A673 (cell line): ENCODE data around the gene KLHDC3.

Experiments used
- EZH2 ChIP-seq: fragments of 200-600 bp; sonication (generic); IDR thresholded peaks from 2 replicates; pipeline ENCODE4 v1.6.1; 2017; ENCODE audit warnings: borderline replicate concordance, low read depth, mild to moderate bottlenecking, mixed read lengths, antibody characterized with exemption, low read length; ENCODE audit not compliant: poor library complexity, severe bottlenecking
- TF ChIP-seq, protein P1 (sequence below): fragments of 300-800, 200-600 bp; sonication (generic); conservative IDR thresholded peaks from 2 replicates; pipeline ENCODE4 v1.5.1; 2017; ENCODE audit warnings: low read depth, mild to moderate bottlenecking, antibody characterized with exemption, low read length, moderate library complexity, mixed read lengths

GRCh38 chr6:43020847-43021246 lies 6.8 kb downstream of the KLHDC3 start:
- no peak for TF ChIP-seq EZH2
- TF ChIP-seq, protein P1, sequence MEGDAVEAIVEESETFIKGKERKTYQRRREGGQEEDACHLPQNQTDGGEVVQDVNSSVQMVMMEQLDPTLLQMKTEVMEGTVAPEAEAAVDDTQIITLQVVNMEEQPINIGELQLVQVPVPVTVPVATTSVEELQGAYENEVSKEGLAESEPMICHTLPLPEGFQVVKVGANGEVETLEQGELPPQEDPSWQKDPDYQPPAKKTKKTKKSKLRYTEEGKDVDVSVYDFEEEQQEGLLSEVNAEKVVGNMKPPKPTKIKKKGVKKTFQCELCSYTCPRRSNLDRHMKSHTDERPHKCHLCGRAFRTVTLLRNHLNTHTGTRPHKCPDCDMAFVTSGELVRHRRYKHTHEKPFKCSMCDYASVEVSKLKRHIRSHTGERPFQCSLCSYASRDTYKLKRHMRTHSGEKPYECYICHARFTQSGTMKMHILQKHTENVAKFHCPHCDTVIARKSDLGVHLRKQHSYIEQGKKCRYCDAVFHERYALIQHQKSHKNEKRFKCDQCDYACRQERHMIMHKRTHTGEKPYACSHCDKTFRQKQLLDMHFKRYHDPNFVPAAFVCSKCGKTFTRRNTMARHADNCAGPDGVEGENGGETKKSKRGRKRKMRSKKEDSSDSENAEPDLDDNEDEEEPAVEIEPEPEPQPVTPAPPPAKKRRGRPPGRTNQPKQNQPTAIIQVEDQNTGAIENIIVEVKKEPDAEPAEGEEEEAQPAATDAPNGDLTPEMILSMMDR: no peak
